ENCODE data around the gene ALOXE3.

Gene ALOXE3

GRCh38 chr17:8046929-8047768, 71.2 kb downstream of the ALOXE3 start:
- no peak for DNase-seq

GRCh38 chr17:8046306-8046928, 71.9 kb downstream of the ALOXE3 start:
- no peak for DNase-seq

Data from stimulated activated CD4-positive, alpha-beta T cell treated with anti-CD3 and anti-CD28 coated beads, Interleukin-2, amount 100 ng/mL, for 24 hours (primary cell).